Glomerular endothelial cell (primary cell): ENCODE results near the gene RHBDD3. TPM values are rescaled to one million over a fixed set of nuclear protein-coding genes. Genes with fewer than 3 reads are reported as not detected.

Experiments used
- DNase-seq: peaks from one replicate; pipeline ENCODE4 v3.0.0-alpha.2; 2011; ENCODE audit warnings: low read depth, low spot score; ENCODE audit errors: extremely low read depth
- total RNA-seq: library from RNA; depleted of rRNA; stranded (reverse); fragments of >200 nt; gene quantifications from 2 replicates; pipeline ENCODE4 v1.2.3, GENCODE V29; 2015

Gene RHBDD3
- total RNA-seq, 1 donor from 2014 or later, result 43.1 TPM

- DNase-seq, result no peak
Measured at GRCh38 chr22:29306835-29307595, 39.2 kb upstream of the RHBDD3 start.

- DNase-seq, result no peak
Measured at GRCh38 chr22:29306175-29306834, 38.5 kb upstream of the RHBDD3 start, which contains the start of gene GAS2L1. Gene GAS2L1 (plus strand): TSS chr22:29306650. CDS start chr22:29308106, 1,456 bp downstream.

- DNase-seq, result no peak
Measured at GRCh38 chr22:29305836-29306174, 38.0 kb upstream of the RHBDD3 start.

- no peak for DNase-seq
Measured at GRCh38 chr22:29302681-29303465, 35.1 kb upstream of the RHBDD3 start.

- no peak for DNase-seq
Measured at GRCh38 chr22:29302402-29302680, 34.6 kb upstream of the RHBDD3 start.

- DNase-seq, result no peak
Measured at GRCh38 chr22:29301716-29302401, 34.1 kb upstream of the RHBDD3 start.

- no peak for DNase-seq
Measured at GRCh38 chr22:29300807-29301601, 33.2 kb upstream of the RHBDD3 start.

- no peak for DNase-seq
Measured at GRCh38 chr22:29300467-29300806, 32.7 kb upstream of the RHBDD3 start.

- DNase-seq, result no peak
Measured at GRCh38 chr22:29299136-29299900, 31.5 kb upstream of the RHBDD3 start.

- DNase-seq, result no peak
Measured at GRCh38 chr22:29298641-29299040, 30.9 kb upstream of the RHBDD3 start.

- DNase-seq, result no peak
Measured at GRCh38 chr22:29292379-29292778, 24.6 kb upstream of the RHBDD3 start.

GRCh38 chr22:29291215-29291614, 23.4 kb upstream of the RHBDD3 start:
- DNase-seq, result no peak

- no peak for DNase-seq
Measured at GRCh38 chr22:29290061-29290460, 22.3 kb upstream of the RHBDD3 start.

- DNase-seq, result no peak
Measured at GRCh38 chr22:29288837-29289236, 21.1 kb upstream of the RHBDD3 start.

GRCh38 chr22:29284196-29284595, 16.4 kb upstream of the RHBDD3 start:
- no peak for DNase-seq

- DNase-seq, result no peak
Measured at GRCh38 chr22:29277927-29278326, 10.1 kb upstream of the RHBDD3 start.

GRCh38 chr22:29275819-29276565, 8.2 kb upstream of the RHBDD3 start:
- DNase-seq, result no peak

GRCh38 chr22:29275167-29275566, 7.4 kb upstream of the RHBDD3 start:
- DNase-seq, result no peak

GRCh38 chr22:29272624-29273023, 4.8 kb upstream of the RHBDD3 start:
- DNase-seq, result no peak
